Stimulated activated naive CD8-positive, alpha-beta T cell treated with anti-CD3 and anti-CD28 coated beads, Interleukin-15, Interleukin-2, amounts not matched to agents 100 U/mL and 50 U/mL, for 24 hours (primary cell): Measurements from ENCODE around the gene LAMC3.
A peak's percentile ranks its signal among the peaks of the same experiment; 100 is the strongest.

Experiments
- ATAC-seq: fragments of 150-1000 bp; cut with Tn5 transposase; one replicate; pipeline ENCODE4 v1.10.0; 2021
- DNase-seq: peaks from one replicate; pipeline ENCODE4 v3.0.0; 2021

Gene LAMC3

DNA sequence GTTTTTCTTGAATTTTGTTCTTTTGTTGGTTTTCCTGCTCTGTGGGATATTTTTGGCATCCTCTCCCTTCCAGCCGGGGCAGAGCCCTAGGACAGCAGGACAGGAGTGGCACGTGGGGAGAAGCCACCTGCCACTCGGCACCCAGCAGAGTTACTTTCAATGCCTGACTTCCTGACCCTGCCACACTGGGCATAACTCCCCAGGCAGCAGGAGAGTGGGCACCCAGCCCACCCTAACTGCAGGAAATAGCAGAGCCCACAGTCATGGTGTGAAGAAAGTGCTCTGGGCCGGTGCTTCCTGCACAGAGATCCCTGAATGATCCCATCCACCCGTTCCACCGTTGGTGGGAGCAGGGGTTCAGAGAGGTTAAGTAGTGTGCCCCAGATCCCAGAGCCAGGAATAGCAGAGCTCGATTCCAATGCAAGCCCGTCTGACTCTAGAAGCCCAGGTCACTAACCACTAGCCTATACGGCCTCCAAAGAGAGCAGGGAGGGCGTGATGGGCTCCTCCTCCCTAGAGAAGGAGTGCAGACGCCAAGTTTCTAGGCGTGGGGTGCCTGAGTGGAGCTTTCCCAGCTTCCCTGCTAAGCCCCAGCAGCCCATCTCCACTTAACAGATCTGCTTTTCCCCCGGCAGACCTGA lies 108.3 kb downstream of the LAMC3 start:
- ATAC-seq, result no peak
- no peak for DNase-seq

GRCh38 chr9:131117762-131118145 lies 108.8 kb downstream of the LAMC3 start:
- ATAC-seq (no peak), DNase-seq (no peak)

GRCh38 chr9:131119600-131119999 lies 110.6 kb downstream of the LAMC3 start:
- DNase-seq (no peak), ATAC-seq (no peak)

DNA sequence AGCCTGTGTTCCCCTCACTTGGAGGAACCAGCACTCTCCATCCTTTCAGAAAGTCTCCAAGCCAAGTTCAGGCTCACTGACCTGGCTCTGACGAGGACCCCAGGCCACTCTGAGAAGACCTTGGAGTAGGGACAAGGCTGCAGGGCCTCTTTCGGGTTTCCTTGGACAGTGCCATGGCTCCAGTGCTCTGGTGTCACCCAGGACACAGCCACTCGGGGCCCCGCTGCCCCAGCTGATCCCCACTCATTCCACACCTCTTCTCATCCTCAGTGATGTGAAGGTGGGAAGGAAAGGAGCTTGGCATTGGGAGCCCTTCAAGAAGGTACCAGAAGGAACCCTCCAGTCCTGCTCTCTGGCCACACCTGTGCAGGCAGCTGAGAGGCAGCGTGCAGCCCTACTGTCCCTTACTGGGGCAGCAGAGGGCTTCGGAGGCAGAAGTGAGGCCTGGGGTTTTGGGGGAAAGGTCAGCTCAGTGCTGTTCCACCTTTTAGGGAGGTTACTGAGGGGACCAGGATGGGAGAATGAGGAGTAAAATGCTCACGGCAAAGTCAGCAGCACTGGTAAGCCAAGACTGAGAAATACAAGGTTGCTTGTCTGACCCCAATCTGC lies 111.8 kb downstream of the LAMC3 start:
- ATAC-seq (no peak), DNase-seq (no peak)

GRCh38 chr9:131121346-131121745 lies 112.4 kb downstream of the LAMC3 start:
- ATAC-seq (no peak), DNase-seq (no peak)

DNA sequence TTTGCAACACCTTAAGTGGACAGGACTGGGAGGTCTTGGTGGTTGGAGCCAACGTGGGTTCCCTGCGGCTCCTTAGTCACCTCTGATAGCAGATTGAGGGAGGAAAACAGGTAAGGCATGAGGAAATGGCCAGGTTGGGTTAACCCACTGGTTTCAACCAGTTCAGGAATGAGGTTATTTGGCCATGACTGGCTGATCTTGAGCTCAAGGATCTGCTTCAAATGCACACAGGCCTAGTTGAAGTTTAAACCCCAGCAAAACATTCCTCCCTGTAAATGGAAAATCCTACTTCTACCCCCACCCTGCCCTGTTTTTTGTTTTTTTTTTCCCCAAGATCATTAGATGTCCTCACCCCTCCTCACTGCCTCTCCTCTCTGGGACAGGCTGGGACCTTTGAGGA lies 113.2 kb downstream of the LAMC3 start:
- ATAC-seq (no peak), DNase-seq (no peak)

- DNase-seq (no peak), ATAC-seq (no peak)
Observed at GRCh38 chr9:131125038-131125287, 116.0 kb downstream of the LAMC3 start.

- DNase-seq (peak; percentile 100), ATAC-seq (peak; percentile 99)
Observed at GRCh38 chr9:131125288-131126058, 116.5 kb downstream of the LAMC3 start, which contains the start of gene NUP214. NUP214 (plus strand) TSS chr9:131125586; CDS start chr9:131125705, 119 bp downstream.

DNA sequence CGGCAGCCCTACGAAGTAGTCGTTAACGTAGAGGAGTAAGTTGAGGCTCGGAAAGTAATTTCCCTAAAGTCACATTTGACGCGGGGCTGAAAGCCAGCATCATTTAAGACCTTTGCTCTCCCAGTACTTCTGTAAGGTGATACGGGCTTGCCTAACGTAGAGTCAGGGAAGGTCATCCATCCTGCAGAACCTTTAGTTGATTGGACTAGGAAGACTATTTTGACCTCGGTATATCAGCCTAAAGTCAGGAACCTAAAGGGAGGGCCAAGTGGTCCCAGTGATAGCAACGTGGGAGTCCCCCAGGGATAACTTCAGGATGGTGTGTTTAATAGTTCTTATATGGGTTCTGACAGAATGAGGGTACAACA lies 117.1 kb downstream of the LAMC3 start:
- no peak for DNase-seq
- no peak for ATAC-seq

DNA sequence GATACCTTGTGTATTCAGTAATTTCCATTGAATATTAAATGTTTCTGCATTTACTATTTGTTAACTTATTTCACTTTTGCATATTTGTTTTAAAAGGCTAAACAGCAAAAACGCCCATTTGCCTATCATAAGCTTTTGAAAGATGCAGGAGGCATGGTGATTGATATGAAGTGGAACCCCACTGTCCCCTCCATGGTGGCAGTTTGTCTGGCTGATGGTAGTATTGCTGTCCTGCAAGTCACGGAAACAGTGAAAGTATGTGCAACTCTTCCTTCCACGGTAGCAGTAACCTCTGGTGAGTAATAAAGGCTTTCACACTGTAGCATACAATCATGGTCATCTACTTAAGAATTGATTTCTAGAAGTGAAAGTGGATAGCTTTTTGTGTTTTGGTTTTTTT lies 120.2 kb downstream of the LAMC3 start:
- ATAC-seq, result no peak
- DNase-seq, result no peak

DNA sequence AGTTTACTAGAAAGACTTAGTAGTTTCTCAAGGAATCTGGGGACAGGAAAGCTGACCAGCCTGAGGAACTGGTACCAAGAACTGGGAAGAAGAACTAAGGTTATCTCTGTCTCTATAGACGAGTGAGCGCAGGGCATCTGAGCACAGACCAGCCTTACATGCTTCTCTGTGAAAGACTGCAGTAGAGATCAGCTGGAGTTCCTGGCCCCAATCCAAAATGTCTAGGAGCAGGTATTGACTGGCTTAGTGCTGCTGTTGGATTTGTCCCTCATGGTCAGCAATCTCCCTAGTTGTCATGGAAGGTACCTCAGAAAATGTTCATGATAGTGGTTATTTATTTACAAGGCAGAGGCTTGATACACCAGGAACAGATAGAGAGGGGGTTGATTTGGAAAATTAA lies 129.7 kb downstream of the LAMC3 start:
- ATAC-seq (no peak), DNase-seq (no peak)

DNA sequence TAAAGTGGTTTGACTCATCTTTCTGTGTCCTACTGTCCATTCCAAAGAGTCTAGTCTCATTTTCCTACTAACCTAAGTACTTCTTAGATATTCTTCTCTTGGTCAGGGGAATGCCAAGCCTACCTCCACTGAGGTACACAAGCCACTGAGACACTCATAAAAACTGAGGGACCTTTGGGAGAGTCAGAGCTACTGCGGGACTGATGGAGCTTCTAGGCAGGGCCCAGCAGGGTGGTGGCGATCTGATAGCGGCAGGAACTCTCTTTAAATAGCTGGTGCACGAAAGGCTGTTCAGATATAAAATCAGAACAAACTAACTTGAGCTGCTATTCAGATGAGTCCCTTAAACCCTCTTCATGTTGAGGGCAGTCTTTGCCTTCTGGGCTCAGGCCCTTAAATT lies 131.1 kb downstream of the LAMC3 start:
- DNase-seq (no peak), ATAC-seq (no peak)

GRCh38 chr9:131140550-131140949 lies 131.6 kb downstream of the LAMC3 start:
- DNase-seq, result no peak
- ATAC-seq, result no peak

- no peak for ATAC-seq
- DNase-seq, result no peak
Observed at GRCh38 chr9:131142160-131142559, 133.2 kb downstream of the LAMC3 start.
